Neutrophil (primary cell): ENCODE data around the gene XK.

ENCODE experiments used
- H3K27ac ChIP-seq: fragments of 200-600 bp; sonication (generic); 2 replicates; pipeline ENCODE4 v1.5.1; 2016; ENCODE audit warnings: mild to moderate bottlenecking, moderate library complexity
- H3K27me3 ChIP-seq: fragments of 200-600 bp; sonication (generic); 2 replicates; pipeline ENCODE4 v1.6.0; 2016; ENCODE audit warnings: mild to moderate bottlenecking
- H3K36me3 ChIP-seq: fragments of 200-600 bp; sonication (generic); 2 replicates; pipeline ENCODE4 v1.5.1; 2017
- H3K4me1 ChIP-seq, 2 experiments: fragments of 200-600 bp in 1 of 2; sonication (generic) in 1 of 2; 1 replicate in 1 of 2; 2 replicates in 1 of 2; pipeline versions ENCODE4 v1.5.1 to v1.6.1; 2013 to 2016; ENCODE audit warnings: low read depth in 1 of 2, low read length in 1 of 2, mild to moderate bottlenecking in 1 of 2, moderate library complexity in 1 of 2; ENCODE audit not compliant: control insufficient read depth in 1 of 2, insufficient read depth in 1 of 2
- H3K4me3 ChIP-seq, 2 experiments: fragments of 200-600 bp in 1 of 2; sonication (generic) in 1 of 2; 1 replicate in 1 of 2; 2 replicates in 1 of 2; pipeline ENCODE4 v1.5.1; 2013 to 2016; ENCODE audit warnings: low read depth in 1 of 2, low read length in 1 of 2, mild to moderate bottlenecking in 1 of 2, moderate library complexity in 1 of 2
- H3K9me3 ChIP-seq: fragments of 200-600 bp; sonication (generic); 2 replicates; pipeline ENCODE4 v1.5.1; 2016
- TF ChIP-seq, protein P1 (sequence below): fragments of 200-600 bp; sonication (generic); IDR thresholded peaks from 2 replicates; pipeline ENCODE4 v1.5.1; 2016; ENCODE audit warnings: antibody characterized with exemption

XK gene

DNA sequence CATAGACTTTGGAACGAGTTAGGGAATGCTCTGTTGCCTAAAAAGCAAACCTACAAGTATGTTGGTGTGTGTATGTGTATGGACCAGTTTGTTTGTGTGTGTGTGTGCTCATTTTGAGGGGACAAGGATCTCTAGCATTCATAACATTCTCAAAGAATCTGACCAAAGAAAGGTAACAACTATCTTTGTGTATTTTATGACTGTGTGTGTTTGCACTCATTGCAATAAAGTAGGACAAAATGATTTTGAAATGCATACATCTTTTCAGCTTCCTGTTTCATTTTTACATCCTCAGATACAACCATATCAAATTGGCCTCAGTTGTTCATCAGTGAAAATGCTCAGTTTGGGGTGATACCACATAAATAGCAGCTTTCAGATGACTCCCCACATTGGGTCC, 8.3 kb upstream of the XK start:
- no peak overlapping the region for H3K4me3 ChIP-seq
- H3K4me1 ChIP-seq, result no peaks in the 10 kb centered on the region
- no peaks in the 10 kb centered on the region for H3K27me3 ChIP-seq
- TF ChIP-seq, protein P1, sequence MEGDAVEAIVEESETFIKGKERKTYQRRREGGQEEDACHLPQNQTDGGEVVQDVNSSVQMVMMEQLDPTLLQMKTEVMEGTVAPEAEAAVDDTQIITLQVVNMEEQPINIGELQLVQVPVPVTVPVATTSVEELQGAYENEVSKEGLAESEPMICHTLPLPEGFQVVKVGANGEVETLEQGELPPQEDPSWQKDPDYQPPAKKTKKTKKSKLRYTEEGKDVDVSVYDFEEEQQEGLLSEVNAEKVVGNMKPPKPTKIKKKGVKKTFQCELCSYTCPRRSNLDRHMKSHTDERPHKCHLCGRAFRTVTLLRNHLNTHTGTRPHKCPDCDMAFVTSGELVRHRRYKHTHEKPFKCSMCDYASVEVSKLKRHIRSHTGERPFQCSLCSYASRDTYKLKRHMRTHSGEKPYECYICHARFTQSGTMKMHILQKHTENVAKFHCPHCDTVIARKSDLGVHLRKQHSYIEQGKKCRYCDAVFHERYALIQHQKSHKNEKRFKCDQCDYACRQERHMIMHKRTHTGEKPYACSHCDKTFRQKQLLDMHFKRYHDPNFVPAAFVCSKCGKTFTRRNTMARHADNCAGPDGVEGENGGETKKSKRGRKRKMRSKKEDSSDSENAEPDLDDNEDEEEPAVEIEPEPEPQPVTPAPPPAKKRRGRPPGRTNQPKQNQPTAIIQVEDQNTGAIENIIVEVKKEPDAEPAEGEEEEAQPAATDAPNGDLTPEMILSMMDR, result no peak
- H3K9me3 ChIP-seq, result no peaks in the 10 kb centered on the region
- H3K36me3 ChIP-seq, result no peaks in the 10 kb centered on the region
- no peak overlapping the region for H3K27ac ChIP-seq

DNA sequence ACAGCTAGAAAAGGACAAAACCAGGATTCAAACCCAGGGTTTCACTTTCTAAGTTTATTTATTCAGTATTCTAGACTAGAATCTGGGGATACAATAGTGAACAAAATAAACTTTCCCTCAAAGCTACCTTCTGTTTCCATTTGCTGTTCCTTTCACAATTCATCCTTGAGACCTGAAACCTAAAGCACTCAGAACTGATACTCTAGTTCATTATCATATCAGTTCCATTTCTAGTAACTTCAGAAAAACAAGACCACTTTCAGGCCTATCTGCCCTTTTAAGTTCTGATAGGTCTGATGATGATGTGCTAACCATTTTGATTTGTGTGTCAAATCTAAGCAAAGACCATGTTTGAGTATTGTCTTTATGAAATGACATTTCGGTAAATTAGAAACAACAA, 7.8 kb upstream of the XK start:
- no peaks in the 10 kb centered on the region for H3K36me3 ChIP-seq
- H3K27me3 ChIP-seq, result no peaks in the 10 kb centered on the region
- no peaks in the 10 kb centered on the region for H3K9me3 ChIP-seq
- H3K27ac ChIP-seq, result no peak overlapping the region
- TF ChIP-seq, protein P1, result no peak
- no peaks in the 10 kb centered on the region for H3K4me1 ChIP-seq
- H3K4me3 ChIP-seq, result no peak overlapping the region

DNA sequence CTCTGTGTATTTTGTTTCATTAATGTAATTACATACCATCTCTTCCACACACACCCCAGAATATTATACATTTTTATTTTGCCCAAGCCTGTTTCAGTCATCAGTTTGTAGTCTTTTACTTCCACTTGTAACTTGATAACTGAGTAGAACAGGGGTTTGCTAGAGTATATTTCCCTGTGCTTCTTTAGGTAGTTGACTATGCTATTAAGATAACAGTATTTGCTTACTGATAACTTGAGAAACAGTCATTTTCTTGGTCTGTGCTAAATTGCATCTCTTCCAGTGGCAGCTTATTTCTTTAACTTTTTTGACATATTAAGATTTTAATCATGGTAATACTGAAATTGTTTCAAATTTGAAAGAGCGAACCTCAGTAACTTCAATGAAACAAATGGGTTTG, 7.0 kb upstream of the XK start:
- Histone ChIP-seq H3K9me3 (no peaks in the 10 kb centered on the region), H3K27ac (no peak overlapping the region), H3K4me1 (no peaks in the 10 kb centered on the region), H3K27me3 (no peaks in the 10 kb centered on the region), H3K4me3 (no peak overlapping the region), H3K36me3 (no peaks in the 10 kb centered on the region)
- TF ChIP-seq, protein P1, result no peak

DNA sequence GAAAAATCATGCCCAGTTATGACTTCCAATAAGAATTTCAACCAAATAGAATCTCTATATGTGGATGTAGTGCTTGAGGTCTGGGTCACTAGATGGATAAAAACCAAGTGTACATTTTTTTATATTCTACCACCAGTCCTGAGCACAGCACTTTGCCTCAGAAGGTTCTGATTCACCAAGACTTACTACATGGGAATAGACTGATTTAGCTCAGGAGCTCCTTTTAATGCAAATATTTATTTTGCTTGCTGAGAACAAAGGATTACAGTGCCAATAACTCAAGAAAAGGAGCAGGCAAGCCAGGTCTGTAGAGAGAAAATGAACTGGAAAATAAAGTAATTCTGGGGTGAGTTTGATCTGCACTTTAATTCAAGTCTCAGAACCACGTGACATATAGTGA, 6.4 kb upstream of the XK start:
- TF ChIP-seq, protein P1, result no peak
- Histone ChIP-seq H3K9me3 (no peaks in the 10 kb centered on the region), H3K27ac (no peak overlapping the region), H3K4me3 (no peak overlapping the region), H3K4me1 (no peaks in the 10 kb centered on the region), H3K36me3 (no peaks in the 10 kb centered on the region), H3K27me3 (no peaks in the 10 kb centered on the region)

DNA sequence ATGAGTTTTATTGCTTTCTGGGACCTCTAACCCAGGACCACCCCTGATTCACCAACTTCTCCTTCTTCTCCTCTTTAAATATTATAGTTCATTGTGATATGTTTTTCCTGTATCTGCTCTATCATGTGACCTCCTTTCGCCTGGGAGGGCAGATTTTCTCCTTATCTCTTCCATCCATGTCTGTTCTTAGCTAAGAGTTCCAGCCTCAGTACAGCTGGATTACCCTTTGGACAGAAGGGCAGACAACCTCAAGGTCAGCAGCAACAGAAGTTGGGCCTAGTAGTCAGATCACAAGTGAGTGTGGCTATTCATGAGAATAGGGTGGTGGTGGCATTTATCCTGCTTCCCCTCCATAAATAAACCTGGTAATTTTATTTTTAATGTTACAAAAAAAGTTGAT, 5.7 kb upstream of the XK start:
- Histone ChIP-seq H3K36me3 (no peaks in the 10 kb centered on the region), H3K4me3 (no peak overlapping the region)
- TF ChIP-seq, protein P1, result no peak

DNA sequence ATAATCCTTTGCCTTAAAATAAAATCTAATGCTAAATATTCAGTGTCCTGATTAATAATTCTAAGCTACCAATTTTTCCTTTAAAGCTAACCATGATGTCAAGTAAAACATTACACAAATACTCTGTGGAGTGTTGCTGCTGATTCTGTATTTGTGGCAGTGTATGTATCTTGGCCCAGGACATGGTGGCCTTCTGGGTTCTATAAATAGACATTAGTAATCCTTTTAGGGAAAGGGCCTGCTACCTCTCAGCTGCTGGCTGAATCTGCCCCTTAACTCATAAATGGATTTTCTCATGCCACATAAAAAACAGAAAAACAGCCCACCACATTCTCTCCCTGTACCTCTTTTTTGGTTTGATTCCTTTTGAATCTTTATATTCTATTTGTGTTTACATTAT, 1.2 kb upstream of the XK start:
- Histone ChIP-seq H3K27ac (no peak overlapping the region), H3K36me3 (no peaks in the 10 kb centered on the region), H3K9me3 (no peaks in the 10 kb centered on the region), H3K27me3 (peaks cover 28% of the 10 kb centered on the region), H3K4me3 (no peak overlapping the region), H3K4me1 (peaks cover 4% of the 10 kb centered on the region in 2 experiments)
- TF ChIP-seq, protein P1, result no peak

More for the DNA sequence above, 5.7 kb upstream of the XK start:
- no peaks in the 10 kb centered on the region for H3K9me3 ChIP-seq
- H3K27ac ChIP-seq, result no peak overlapping the region
- peaks cover 7% of the 10 kb centered on the region for H3K27me3 ChIP-seq
- no peaks in the 10 kb centered on the region for H3K4me1 ChIP-seq
